AML-193 (cell line): Measurements from ENCODE around the gene THADA.

Experiments used
- DNase-seq, 2 experiments: peaks; one replicate each; lab custom pipeline; 2025; lab: John Stamatoyannopoulos, UW

The THADA gene

GRCh38 chr2:43346602-43347567 is 249.0 kb downstream of the THADA start:
- no peak for DNase-seq

- DNase-seq = no peak
Observed at GRCh38 chr2:43345872-43346271, 250.0 kb downstream of the THADA start.

- no peak for DNase-seq
Observed at GRCh38 chr2:43345391-43345813, 250.4 kb downstream of the THADA start.

GRCh38 chr2:43344868-43345373 is 250.9 kb downstream of the THADA start:
- DNase-seq = no peak

GRCh38 chr2:43343573-43344304 is 252.1 kb downstream of the THADA start:
- no peak for DNase-seq

GRCh38 chr2:43341959-43342757 is 253.7 kb downstream of the THADA start:
- DNase-seq = no peak

- no peak for DNase-seq
Observed at GRCh38 chr2:43340945-43341356, 254.9 kb downstream of the THADA start.

GRCh38 chr2:43340066-43340465 is 255.8 kb downstream of the THADA start:
- DNase-seq = no peak

GRCh38 chr2:43333656-43334144 is 262.1 kb downstream of the THADA start:
- no peak for DNase-seq

GRCh38 chr2:43333101-43333655 is 262.7 kb downstream of the THADA start:
- no peak for DNase-seq

GRCh38 chr2:43332653-43333052 is 263.2 kb downstream of the THADA start:
- no peak for DNase-seq

GRCh38 chr2:43331422-43331821 is 264.4 kb downstream of the THADA start:
- DNase-seq = peak; percentile 52 to 61

- DNase-seq = no peak
Observed at GRCh38 chr2:43329637-43330036, 266.2 kb downstream of the THADA start.

GRCh38 chr2:43328832-43329231 is 267.0 kb downstream of the THADA start:
- no peak for DNase-seq

GRCh38 chr2:43328133-43328532 is 267.7 kb downstream of the THADA start:
- DNase-seq = no peak

GRCh38 chr2:43327119-43327518 is 268.7 kb downstream of the THADA start:
- no peak for DNase-seq

- DNase-seq = peak; percentile 40 to 48
Observed at GRCh38 chr2:43326101-43326825, 269.6 kb downstream of the THADA start.

GRCh38 chr2:43325107-43325811 is 270.6 kb downstream of the THADA start:
- no peak for DNase-seq

GRCh38 chr2:43324259-43325106 is 271.4 kb downstream of the THADA start:
- no peak for DNase-seq
